ENCODE measurements around the gene ELOVL5. TPM values are rescaled to one million over a fixed set of nuclear protein-coding genes. Genes with fewer than 3 reads are reported as not detected.

ELOVL5 gene
- total RNA-seq, 4 donors from 2014 or later, result 58.4 to 97.0 (median 69.7) TPM

GRCh38 chr6:53259860-53260580 is 88.7 kb downstream of the ELOVL5 start:
- no peaks in the 10 kb centered on the region for H3K27me3 ChIP-seq
- H3K36me3 ChIP-seq, result peaks cover 0 to 58% (median 8%) of the 10 kb centered on the region in 3 donors
- WGBS, 2 donors, result 84 to 86% methylated on average over 11 of the region's 11 CpGs
- TF ChIP-seq, protein P1, sequence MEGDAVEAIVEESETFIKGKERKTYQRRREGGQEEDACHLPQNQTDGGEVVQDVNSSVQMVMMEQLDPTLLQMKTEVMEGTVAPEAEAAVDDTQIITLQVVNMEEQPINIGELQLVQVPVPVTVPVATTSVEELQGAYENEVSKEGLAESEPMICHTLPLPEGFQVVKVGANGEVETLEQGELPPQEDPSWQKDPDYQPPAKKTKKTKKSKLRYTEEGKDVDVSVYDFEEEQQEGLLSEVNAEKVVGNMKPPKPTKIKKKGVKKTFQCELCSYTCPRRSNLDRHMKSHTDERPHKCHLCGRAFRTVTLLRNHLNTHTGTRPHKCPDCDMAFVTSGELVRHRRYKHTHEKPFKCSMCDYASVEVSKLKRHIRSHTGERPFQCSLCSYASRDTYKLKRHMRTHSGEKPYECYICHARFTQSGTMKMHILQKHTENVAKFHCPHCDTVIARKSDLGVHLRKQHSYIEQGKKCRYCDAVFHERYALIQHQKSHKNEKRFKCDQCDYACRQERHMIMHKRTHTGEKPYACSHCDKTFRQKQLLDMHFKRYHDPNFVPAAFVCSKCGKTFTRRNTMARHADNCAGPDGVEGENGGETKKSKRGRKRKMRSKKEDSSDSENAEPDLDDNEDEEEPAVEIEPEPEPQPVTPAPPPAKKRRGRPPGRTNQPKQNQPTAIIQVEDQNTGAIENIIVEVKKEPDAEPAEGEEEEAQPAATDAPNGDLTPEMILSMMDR (IDR thresholded peaks at IDR 0.05), result no peak
- no peak for TF ChIP-seq EP300 (IDR thresholded peaks at IDR 0.05)
- TF ChIP-seq POLR2A (IDR thresholded peaks at IDR 0.05), result no peak
- H3K27ac ChIP-seq, result no peak overlapping the region
- no peak for DNase-seq (ENCODE audit: low spot score in 2 of 2)
- H3K9me3 ChIP-seq, result no peaks in the 10 kb centered on the region
- H3K4me1 ChIP-seq, result peaks cover 0 to 5% (median 0%) of the 10 kb centered on the region in 4 donors
- no peak overlapping the region for H3K4me3 ChIP-seq

DNA sequence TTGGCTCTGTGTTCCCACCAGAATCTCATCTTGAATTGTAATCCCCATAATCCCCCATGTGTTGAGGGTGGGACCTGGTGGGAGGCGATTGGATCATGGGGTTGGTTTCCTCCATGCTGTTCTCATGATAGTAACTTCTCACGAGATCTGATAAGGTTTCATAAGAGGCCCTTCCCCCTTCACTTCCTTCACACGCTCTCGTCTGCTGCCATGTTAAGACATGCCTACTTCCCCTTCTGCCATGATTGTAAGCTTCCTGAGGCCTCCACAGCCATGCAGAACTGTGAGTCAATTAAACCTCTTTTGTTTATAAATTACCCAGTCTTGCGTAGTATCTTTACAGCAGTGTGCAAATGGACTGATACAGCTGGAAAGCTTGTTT is 90.0 kb downstream of the ELOVL5 start:
- Histone ChIP-seq H3K27ac (no peak overlapping the region), H3K27me3 (no peaks in the 10 kb centered on the region)
- 86 to 87% methylated on average over 5 of the region's 5 CpGs for WGBS, 2 donors

GRCh38 chr6:53258076-53258773 is 90.5 kb downstream of the ELOVL5 start:
- H3K4me3 ChIP-seq, result no peak overlapping the region
- H3K27ac ChIP-seq, result no peak overlapping the region
- peaks cover 0 to 54% (median 8%) of the 10 kb centered on the region in 3 donors for H3K36me3 ChIP-seq
- no peak for DNase-seq (ENCODE audit: low spot score in 2 of 2)
- no peaks in the 10 kb centered on the region for H3K27me3 ChIP-seq
- H3K4me1 ChIP-seq, result no peaks in the 10 kb centered on the region
- WGBS, 2 donors, result 86 to 97% methylated on average over 2 of the region's 2 CpGs
- H3K9me3 ChIP-seq, result no peaks in the 10 kb centered on the region
- TF ChIP-seq, protein P1 (IDR thresholded peaks at IDR 0.05), result no peak
- TF ChIP-seq POLR2A (IDR thresholded peaks at IDR 0.05) (no peak), EP300 (IDR thresholded peaks at IDR 0.05) (no peak)

More for the DNA sequence above, 90.0 kb downstream of the ELOVL5 start:
- no peak for DNase-seq (ENCODE audit: low spot score in 2 of 2)
- TF ChIP-seq POLR2A (IDR thresholded peaks at IDR 0.05) (no peak), EP300 (IDR thresholded peaks at IDR 0.05) (no peak)
- TF ChIP-seq, protein P1 (IDR thresholded peaks at IDR 0.05), result no peak
- Histone ChIP-seq H3K4me3 (no peak overlapping the region), H3K36me3 (peaks cover 0 to 58% (median 8%) of the 10 kb centered on the region in 3 donors), H3K4me1 (no peaks in the 10 kb centered on the region), H3K9me3 (no peaks in the 10 kb centered on the region)

DNA sequence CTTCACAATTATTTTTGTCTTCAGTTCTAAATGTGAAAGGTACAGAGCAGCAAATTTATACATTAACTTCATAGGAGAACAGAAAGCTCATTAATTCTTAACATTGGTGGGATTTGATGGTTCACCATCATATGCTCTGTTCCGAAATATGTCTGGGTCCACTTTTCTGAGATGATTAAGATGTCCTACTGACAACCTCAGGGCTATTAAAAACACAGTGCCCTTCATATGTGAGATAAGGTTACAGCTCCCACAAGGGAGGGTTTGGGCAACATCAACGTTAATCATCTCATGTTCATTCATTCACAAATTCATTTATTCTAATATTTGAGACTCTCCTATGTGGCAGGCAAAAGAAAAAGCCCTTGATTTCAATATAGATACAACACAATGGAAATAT is 91.2 kb downstream of the ELOVL5 start:
- Histone ChIP-seq H3K9me3 (no peaks in the 10 kb centered on the region), H3K4me1 (peaks cover 0 to under 1% (median 0%) of the 10 kb centered on the region in 4 donors), H3K4me3 (no peak overlapping the region), H3K27me3 (no peaks in the 10 kb centered on the region), H3K36me3 (peaks cover 0 to 47% (median 8%) of the 10 kb centered on the region in 3 donors), H3K27ac (no peak overlapping the region)
- 84 to 91% methylated on average over 2 of the region's 2 CpGs for WGBS, 2 donors
- TF ChIP-seq EP300 (IDR thresholded peaks at IDR 0.05), result no peak
- TF ChIP-seq POLR2A (IDR thresholded peaks at IDR 0.05), result no peak
- TF ChIP-seq, protein P1 (IDR thresholded peaks at IDR 0.05), result no peak
- DNase-seq (ENCODE audit: low spot score in 2 of 2), result no peak

- no peak overlapping the region for H3K4me3 ChIP-seq
- H3K9me3 ChIP-seq, result no peaks in the 10 kb centered on the region
- peaks cover 0 to 42% (median 8%) of the 10 kb centered on the region in 3 donors for H3K36me3 ChIP-seq
- WGBS, 2 donors, result 84 to 89% methylated on average over 3 of the region's 3 CpGs
- H3K27me3 ChIP-seq, result no peaks in the 10 kb centered on the region
- peaks cover 0 to 6% (median 0%) of the 10 kb centered on the region in 4 donors for H3K4me1 ChIP-seq
- no peak for TF ChIP-seq EP300 (IDR thresholded peaks at IDR 0.05)
- TF ChIP-seq, protein P1 (IDR thresholded peaks at IDR 0.05), result no peak
- no peak for TF ChIP-seq POLR2A (IDR thresholded peaks at IDR 0.05)
- DNase-seq (ENCODE audit: low spot score in 2 of 2), result no peak
- H3K27ac ChIP-seq, result no peak overlapping the region
These were observed 91.7 kb downstream of the ELOVL5 start for GRCh38 chr6:53257001-53257400.
